Mucosa of rectum (tissue), 2 donors: ENCODE measurements around the gene NRP2.

Source experiments
- H3K27ac ChIP-seq, 2 donors: one replicate each; pipeline ENCODE4 v1.7.0; 2013; ENCODE audit warnings: inconsistent platforms in 2 of 2, low read depth in 2 of 2, low read length in 2 of 2
- H3K27me3 ChIP-seq, 2 donors: one replicate each; pipeline ENCODE4 v1.7.0; 2013; ENCODE audit warnings: low read length in 2 of 2; ENCODE audit not compliant: control insufficient read depth in 2 of 2, insufficient read depth in 2 of 2
- H3K36me3 ChIP-seq, 2 donors: one replicate each; pipeline ENCODE4 v1.7.0; 2013; ENCODE audit warnings: low read length in 2 of 2; ENCODE audit not compliant: control insufficient read depth in 2 of 2, insufficient read depth in 2 of 2
- H3K4me1 ChIP-seq, 2 donors: one replicate each; pipeline ENCODE4 v1.7.0; 2013; ENCODE audit warnings: low read length in 2 of 2, mild to moderate bottlenecking in 1 of 2; ENCODE audit not compliant: control insufficient read depth in 2 of 2, insufficient read depth in 2 of 2
- H3K4me3 ChIP-seq, 2 donors: one replicate each; pipeline ENCODE4 v1.7.0; 2013; ENCODE audit warnings: low read length in 2 of 2
- H3K9ac ChIP-seq, 2 donors: one replicate each; pipeline ENCODE4 v1.7.0; 2013; ENCODE audit warnings: low read length in 2 of 2, low read depth in 1 of 2, mild to moderate bottlenecking in 1 of 2
- H3K9me3 ChIP-seq, 2 donors: one replicate each; pipeline ENCODE4 v1.7.0; 2013; ENCODE audit warnings: low read length in 2 of 2; ENCODE audit not compliant: control insufficient read depth in 2 of 2
- donor health status: healthy.
- donor health status: Normal muscosa, but diverticular disease.

Gene NRP2

DNA sequence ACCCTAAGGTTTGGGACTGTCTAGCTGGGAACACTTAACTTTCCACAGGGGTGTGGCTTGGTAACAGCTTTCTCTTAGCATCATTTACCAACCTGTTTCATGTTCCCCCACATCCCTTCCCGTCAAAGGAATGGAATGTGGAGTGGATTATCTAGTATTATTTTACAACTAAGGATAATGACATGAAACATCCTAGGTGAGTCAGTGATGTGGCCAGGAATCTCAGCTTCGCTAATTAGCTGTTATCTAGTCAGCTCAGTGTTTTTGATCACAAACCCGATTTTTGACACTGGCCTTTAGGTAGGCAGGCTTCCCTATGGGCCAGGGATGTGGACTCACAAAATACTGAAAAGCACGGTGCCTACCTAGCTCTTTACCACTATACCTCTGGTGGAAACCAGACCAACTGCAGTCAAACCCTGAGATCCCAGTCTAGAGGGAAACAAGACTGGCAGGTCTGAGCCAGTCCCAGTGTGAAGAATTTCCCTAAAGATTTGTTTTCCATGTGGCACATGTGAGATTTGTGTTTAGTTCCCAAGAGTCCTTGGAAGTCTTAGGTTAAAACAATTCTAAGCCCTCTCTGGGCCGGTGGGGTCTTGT is 2.8 kb upstream of the NRP2 start:
- Histone ChIP-seq H3K4me3 (no peak overlapping the region), H3K9ac (no peak overlapping the region), H3K36me3 (no peaks in the 10 kb centered on the region), H3K9me3 (no peaks in the 10 kb centered on the region), H3K27ac (no peak overlapping the region), H3K4me1 (peaks cover 5 to 11% of the 10 kb centered on the region in 2 donors), H3K27me3 (peaks cover 21 to 23% of the 10 kb centered on the region in 2 donors)

DNA sequence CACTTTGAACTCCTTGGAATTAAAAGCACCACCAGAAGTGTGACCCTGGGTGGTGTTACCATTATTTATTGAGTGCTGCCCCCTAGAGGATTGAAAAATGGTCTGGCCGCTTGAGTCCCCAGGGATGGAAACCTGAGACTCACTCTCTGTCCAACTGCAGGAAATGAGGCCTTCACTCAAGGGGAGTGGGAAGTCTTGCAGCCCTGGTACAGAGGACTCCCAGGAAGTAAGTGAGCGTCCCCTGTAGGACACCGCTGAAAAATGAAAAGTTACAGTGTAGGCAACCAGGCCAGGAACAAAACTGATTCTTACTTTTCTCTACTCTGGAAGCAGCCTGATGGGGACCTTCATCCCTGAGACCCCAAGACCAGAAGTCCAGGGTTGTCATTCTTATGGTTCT is 2.2 kb upstream of the NRP2 start:
- H3K9ac ChIP-seq, result no peak overlapping the region
- H3K9me3 ChIP-seq, result no peaks in the 10 kb centered on the region
- peaks cover 23 to 26% of the 10 kb centered on the region in 2 donors for H3K27me3 ChIP-seq
- no peak overlapping the region for H3K27ac ChIP-seq
- no peaks in the 10 kb centered on the region for H3K36me3 ChIP-seq
- peaks cover 5 to 11% of the 10 kb centered on the region in 2 donors for H3K4me1 ChIP-seq
- H3K4me3 ChIP-seq, result no peak overlapping the region

DNA sequence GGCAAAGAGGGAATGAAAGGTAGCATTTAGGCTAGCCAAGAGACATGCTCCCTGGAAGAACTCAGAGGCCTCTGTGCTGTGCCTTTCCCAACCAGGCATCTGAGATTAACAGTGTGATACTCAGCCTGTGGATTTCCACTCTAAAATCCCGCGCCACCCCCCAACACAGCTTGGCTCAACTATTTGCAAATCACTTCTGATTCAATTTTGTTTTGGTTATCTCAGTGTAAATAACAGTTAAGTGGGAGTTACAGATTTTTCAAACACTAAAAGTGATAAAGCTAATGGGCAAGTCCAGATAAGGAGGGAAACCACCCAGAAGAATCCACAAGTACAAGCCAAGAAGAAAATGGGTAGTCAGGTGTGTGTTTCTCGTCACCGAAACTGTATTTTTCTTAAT is 1.4 kb upstream of the NRP2 start:
- H3K27me3 ChIP-seq, result peaks cover 23 to 32% of the 10 kb centered on the region in 2 donors

DNA sequence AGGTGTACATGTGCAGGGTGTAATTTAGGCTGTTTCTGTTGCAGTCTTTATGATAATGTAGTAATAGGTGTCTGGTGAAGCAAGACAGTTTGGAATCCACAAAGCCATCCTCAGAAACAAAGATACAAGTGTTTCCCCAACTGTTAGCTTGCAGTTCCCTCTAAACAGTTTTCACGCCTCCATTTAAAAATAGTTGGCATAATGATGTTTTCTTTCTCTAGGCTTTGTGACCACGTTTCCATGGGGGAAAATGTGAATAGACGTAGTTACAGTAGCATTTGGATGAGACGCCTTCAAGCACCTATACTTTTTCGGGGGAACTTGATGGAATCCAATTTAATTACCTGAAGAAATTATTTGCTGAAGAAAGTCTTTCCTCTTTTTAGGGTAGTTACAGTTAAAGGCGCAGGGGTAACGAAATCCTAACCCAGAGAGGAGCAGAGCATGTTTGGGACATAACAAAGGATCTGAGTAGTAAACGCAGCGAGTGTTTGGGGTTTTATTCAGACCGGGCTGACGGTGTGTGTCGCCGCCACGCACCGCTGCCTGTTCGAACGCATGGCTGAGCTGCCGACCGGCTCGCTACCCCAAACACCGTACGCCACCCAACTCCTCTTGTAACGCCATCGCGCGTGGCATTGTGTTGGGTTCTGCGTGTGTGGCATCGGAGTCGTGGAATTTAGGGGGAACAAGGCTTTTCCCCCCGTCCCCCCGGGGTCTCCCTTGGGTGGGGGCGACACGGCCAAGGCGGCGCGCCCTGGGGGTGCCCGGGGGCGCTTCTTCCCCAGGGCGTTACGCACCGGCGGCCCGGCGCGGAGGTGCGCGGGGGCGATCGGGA is 681 bp upstream of the NRP2 start:
- peaks cover 25 to 37% of the 10 kb centered on the region in 2 donors for H3K27me3 ChIP-seq
- no peaks in the 10 kb centered on the region for H3K36me3 ChIP-seq
- H3K9ac ChIP-seq, result peak overlapping the region; percentile 34 to 63
- no peaks in the 10 kb centered on the region for H3K9me3 ChIP-seq
- H3K27ac ChIP-seq, result peak overlapping the region; percentile 74 to 78
- peak overlapping the region; percentile 77 for H3K4me3 ChIP-seq
- peaks cover 8 to 22% of the 10 kb centered on the region in 2 donors for H3K4me1 ChIP-seq

More for the DNA sequence above, 1.4 kb upstream of the NRP2 start:
- H3K27ac ChIP-seq, result no peak overlapping the region
- H3K9ac ChIP-seq, result no peak overlapping the region
- peaks cover 5 to 16% of the 10 kb centered on the region in 2 donors for H3K4me1 ChIP-seq
- no peak overlapping the region for H3K4me3 ChIP-seq
- H3K36me3 ChIP-seq, result no peaks in the 10 kb centered on the region
- H3K9me3 ChIP-seq, result no peaks in the 10 kb centered on the region

DNA sequence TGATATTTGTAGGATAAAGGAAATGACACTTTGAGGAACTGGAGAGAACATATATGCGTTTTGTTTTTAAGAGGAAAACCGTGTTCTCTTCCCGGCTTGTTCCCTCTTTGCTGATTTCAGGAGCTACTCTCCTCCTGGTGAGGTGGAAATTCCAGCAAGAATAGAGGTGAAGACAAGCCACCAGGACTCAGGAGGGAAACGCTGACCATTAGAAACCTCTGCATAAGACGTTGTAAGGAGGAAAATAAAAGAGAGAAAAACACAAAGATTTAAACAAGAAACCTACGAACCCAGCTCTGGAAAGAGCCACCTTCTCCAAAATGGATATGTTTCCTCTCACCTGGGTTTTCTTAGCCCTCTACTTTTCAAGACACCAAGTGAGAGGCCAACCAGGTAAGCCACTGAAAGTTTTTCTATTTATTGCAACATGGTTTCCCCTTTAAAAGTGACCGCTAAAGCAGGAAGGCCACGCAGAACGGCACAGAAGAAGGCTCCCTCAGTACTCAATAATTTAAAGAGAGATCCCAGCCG is 735 bp downstream of the NRP2 start:
- Histone ChIP-seq H3K27ac (peak overlapping the region; percentile 74 to 78), H3K4me1 (peaks cover 8 to 22% of the 10 kb centered on the region in 2 donors), H3K4me3 (peak overlapping the region; percentile 77), H3K36me3 (no peaks in the 10 kb centered on the region), H3K27me3 (peaks cover 29 to 48% of the 10 kb centered on the region in 2 donors), H3K9me3 (no peaks in the 10 kb centered on the region), H3K9ac (peak overlapping the region; percentile 48 to 63)

DNA sequence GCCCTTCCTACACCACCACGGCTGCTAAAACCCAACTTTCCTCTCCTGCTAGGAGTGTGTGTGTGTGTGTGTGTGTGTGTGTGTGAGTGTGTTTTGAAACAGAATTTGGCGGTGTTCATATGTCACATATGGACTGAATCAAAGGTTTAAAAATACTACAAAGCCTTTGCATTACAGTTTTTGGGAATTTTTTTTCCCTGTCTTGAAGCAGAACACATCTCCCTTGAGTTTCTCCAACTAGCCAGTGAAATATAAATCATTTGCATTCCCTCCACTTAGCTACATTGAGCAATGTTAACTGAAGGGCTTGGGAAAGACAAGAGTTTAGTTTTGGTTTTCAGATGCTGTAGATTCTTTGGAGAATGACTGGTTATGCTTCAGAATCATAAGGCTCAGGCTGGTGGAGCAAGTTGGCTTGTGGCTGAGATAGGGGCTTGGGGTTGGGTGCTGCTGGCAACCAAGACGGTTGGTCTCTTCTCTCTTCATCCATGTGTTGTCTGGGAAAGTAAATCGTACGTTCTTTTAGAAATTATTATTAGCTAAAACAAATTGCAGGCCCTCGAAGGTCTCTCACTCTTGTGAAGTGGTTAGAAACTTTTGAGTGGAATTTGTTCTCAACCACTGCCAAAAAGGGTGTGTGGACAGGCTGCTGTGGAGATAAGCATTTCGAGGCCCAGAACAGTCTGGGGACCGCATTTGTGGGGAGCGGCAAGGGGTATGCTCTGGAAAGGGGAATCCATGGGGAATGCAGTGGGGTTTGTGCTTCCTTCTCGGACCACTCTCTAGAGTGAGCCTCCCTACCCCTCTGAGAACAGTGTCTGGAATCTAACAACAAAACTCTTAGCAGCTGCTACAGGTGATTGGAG is 1.4 kb downstream of the NRP2 start:
- Histone ChIP-seq H3K9ac (peak overlapping the region; percentile 48 to 63), H3K4me3 (peak overlapping the region; percentile 77), H3K36me3 (no peaks in the 10 kb centered on the region), H3K4me1 (peaks cover 8 to 22% of the 10 kb centered on the region in 2 donors), H3K27ac (peak overlapping the region; percentile 74 to 78), H3K27me3 (peaks cover 29 to 48% of the 10 kb centered on the region in 2 donors), H3K9me3 (no peaks in the 10 kb centered on the region)

DNA sequence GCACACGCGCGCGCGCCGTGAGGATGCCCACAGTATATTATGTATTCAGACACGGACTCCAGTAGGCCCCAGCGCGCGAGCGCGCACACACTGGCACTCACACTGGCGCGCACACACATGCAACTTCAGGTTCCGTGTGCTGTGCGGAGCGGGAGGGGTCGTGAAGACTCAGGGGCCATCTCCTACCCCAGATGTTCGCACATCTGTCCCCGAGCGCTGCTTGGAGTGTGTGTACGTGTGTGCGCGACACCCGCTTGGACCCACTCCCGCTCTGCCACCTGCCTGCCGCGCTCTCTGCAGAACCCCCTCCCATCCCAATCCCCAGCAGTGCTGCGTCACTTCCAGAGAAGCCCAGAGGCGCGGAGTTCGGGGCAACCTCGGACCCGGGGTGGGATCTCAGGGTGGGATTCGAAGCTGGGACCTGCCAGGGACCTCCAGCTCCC is 2.6 kb downstream of the NRP2 start:
- H3K27me3 ChIP-seq, result peaks cover 29 to 48% of the 10 kb centered on the region in 2 donors
- H3K36me3 ChIP-seq, result no peaks in the 10 kb centered on the region
- H3K9ac ChIP-seq, result peak overlapping the region; percentile 5 to 50
- H3K9me3 ChIP-seq, result no peaks in the 10 kb centered on the region
- peaks cover 8 to 22% of the 10 kb centered on the region in 2 donors for H3K4me1 ChIP-seq
- H3K4me3 ChIP-seq, result peak overlapping the region; percentile 47 to 77
- H3K27ac ChIP-seq, result peak overlapping the region; percentile 50 to 78

DNA sequence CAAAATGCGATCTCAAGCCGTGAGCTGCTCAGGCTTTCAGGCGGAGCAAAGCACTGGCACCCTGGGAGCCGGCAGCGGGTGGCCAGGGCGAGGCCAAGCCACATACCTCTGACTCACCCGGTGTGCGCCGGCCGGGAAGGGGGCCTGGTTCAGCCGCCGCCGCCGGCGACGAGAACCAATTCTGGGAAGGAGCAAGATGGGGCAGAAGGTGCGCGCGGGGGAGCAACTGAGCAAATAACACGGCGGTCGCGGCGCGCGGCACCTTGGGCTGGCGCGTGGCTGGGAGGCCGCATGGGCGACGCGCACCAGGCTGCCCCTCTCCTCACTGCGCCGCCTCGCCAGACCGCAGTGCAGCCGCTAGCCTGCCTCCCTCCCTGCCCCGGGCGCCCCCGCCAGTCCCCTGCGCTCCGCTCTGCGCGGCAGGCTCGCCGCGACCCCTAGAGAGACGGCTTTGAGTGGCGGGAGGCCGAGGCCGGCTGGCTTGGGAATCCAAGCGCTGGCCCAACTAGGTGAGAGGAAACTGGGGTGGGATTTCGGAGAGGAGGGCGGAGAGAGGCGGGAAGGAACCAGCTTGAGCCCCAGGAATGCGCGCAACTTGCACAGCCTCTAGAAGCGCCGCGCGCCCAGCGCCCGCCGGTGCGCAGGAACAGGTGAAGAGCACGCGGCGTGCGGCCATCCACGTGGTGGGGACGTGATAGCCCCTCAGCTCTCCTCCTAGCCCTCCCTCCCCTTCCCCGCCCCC is 3.2 kb downstream of the NRP2 start:
- H3K36me3 ChIP-seq, result no peaks in the 10 kb centered on the region
- H3K9ac ChIP-seq, result peak overlapping the region in 1 of 2 donors; percentile 50
- no peaks in the 10 kb centered on the region for H3K9me3 ChIP-seq
- H3K4me3 ChIP-seq, result peak overlapping the region; percentile 47 to 77
- peaks cover 8 to 20% of the 10 kb centered on the region in 2 donors for H3K4me1 ChIP-seq
- H3K27me3 ChIP-seq, result peaks cover 29 to 48% of the 10 kb centered on the region in 2 donors
- peak overlapping the region; percentile 50 to 78 for H3K27ac ChIP-seq
